Keratinocyte (primary cell): ENCODE data around the gene RIBC1. TPM values are rescaled to one million over a fixed set of nuclear protein-coding genes. Genes with fewer than 3 reads are reported as not detected.
A peak's percentile ranks its signal among the peaks of the same experiment; 100 is the strongest.

Experiments
- DNase-seq: peaks from one replicate; pipeline ENCODE4 v3.0.0-alpha.2; 2011; ENCODE audit warnings: low read depth, missing footprints, low spot score
- FAIRE-seq: peaks from 2 replicates; lab custom pipeline; 2011; peaks lifted over from hg19 to GRCh38; lab: Jason Lieb, UNC
- H2AFZ ChIP-seq: 2 replicates; pipeline ENCODE4 v1.6.0; 2012; ENCODE audit warnings: low read length, control low read depth, inconsistent platforms; ENCODE audit not compliant: control insufficient read depth
- H3K27ac ChIP-seq: 2 replicates; pipeline ENCODE4 v1.5.1; 2011; ENCODE audit warnings: low read length; ENCODE audit not compliant: control insufficient read depth, insufficient read depth
- H3K27me3 ChIP-seq: 3 replicates; pipeline ENCODE4 v1.6.0; 2011; ENCODE audit warnings: low read length; ENCODE audit not compliant: control insufficient read depth, insufficient read depth; ENCODE audit errors: extremely low read depth
- H3K36me3 ChIP-seq, 2 experiments: 2 replicates in 1 of 2; 3 replicates in 1 of 2; pipeline ENCODE4 v1.5.1; 2011; ENCODE audit warnings: low read length in 2 of 2, mild to moderate bottlenecking in 1 of 2; ENCODE audit not compliant: control insufficient read depth in 2 of 2, insufficient read depth in 2 of 2; ENCODE audit errors: extremely low read depth in 1 of 2
- H3K4me1 ChIP-seq: 3 replicates; pipeline ENCODE4 v1.5.1; 2011; ENCODE audit warnings: low read length; ENCODE audit not compliant: control insufficient read depth, insufficient read depth; ENCODE audit errors: extremely low read depth
- H3K4me2 ChIP-seq: 3 replicates; pipeline ENCODE4 v1.6.0; 2011; ENCODE audit warnings: low read depth, low read length; ENCODE audit not compliant: control insufficient read depth, insufficient read depth; ENCODE audit errors: extremely low read depth
- H3K4me3 ChIP-seq, 3 experiments: fragments of 200-600 bp in 1 of 3; sonication (generic) in 1 of 3; 2 replicates in 2 of 3; 3 replicates in 1 of 3; pipeline ENCODE4 v1.5.1; 2011 to 2016; ENCODE audit warnings: low read length in 3 of 3, mild to moderate bottlenecking in 3 of 3, control low read depth in 2 of 3, inconsistent platforms in 1 of 3, low read depth in 1 of 3, mixed read lengths in 1 of 3, mixed run types in 1 of 3, moderate library complexity in 1 of 3; ENCODE audit not compliant: control insufficient read depth in 2 of 3, insufficient read depth in 2 of 3; ENCODE audit errors: extremely low read depth in 1 of 3
- H3K79me2 ChIP-seq: 2 replicates; pipeline ENCODE4 v1.6.0; 2012; ENCODE audit warnings: low read length; ENCODE audit not compliant: control insufficient read depth, insufficient read depth
- H3K9ac ChIP-seq: 3 replicates; pipeline ENCODE4 v1.6.0; 2011; ENCODE audit warnings: low read length; ENCODE audit not compliant: control insufficient read depth, insufficient read depth; ENCODE audit errors: extremely low read depth
- H3K9me1 ChIP-seq: 3 replicates; pipeline ENCODE4 v1.6.0; 2011; ENCODE audit warnings: low read length; ENCODE audit not compliant: control insufficient read depth, insufficient read depth; ENCODE audit errors: extremely low read depth
- H3K9me3 ChIP-seq: 2 replicates; pipeline ENCODE4 v1.5.1; 2012; ENCODE audit warnings: low read depth, low read length; ENCODE audit not compliant: control insufficient read depth
- H4K20me1 ChIP-seq: 3 replicates; pipeline ENCODE4 v1.6.0; 2011; ENCODE audit warnings: low read length; ENCODE audit not compliant: control insufficient read depth, insufficient read depth; ENCODE audit errors: extremely low read depth
- EZH2 ChIP-seq: IDR thresholded peaks from one replicate; pipeline ENCODE4 v1.6.1; 2012; ENCODE audit warnings: inconsistent platforms, mild to moderate bottlenecking, low read length, moderate library complexity
- dilution Hi-C: fragments of 300-500 bp; cut with MboI; formaldehyde crosslinking; loops from one replicate; pipeline ENCODE4 v1.7.0; 2020; ENCODE audit warnings: low sequenced_read_pairs; ENCODE audit not compliant: extremely low pct_ligation_motif_present
- polyA plus RNA-seq, 5 experiments: library from polyadenylated mRNA; depleted of rRNA in 3 of 5; stranded (reverse) in 3 of 5; stranded (forward) in 1 of 5; unstranded in 1 of 5; fragments of >200 nt; gene quantifications; 1 replicate in 1 of 5; 2 replicates in 3 of 5; 3 replicates in 1 of 5; pipeline versions ENCODE4 v1.2.1 to v1.2.3, GENCODE V29; 2011 to 2012; ENCODE audit warnings: missing spikeins in 2 of 5, low read depth in 1 of 5, low replicate concordance in 1 of 5
- TF ChIP-seq, protein P1 (sequence below), 3 experiments: IDR thresholded peaks in 1 of 3; conservative IDR thresholded peaks in 1 of 3; optimal IDR thresholded peaks in 1 of 3; 2 replicates in 2 of 3; 3 replicates in 1 of 3; pipeline versions ENCODE3 to v1.5.1; 2011; ENCODE audit warnings: low read length in 3 of 3, mild to moderate bottlenecking in 3 of 3, moderate library complexity in 2 of 3, control low read depth in 1 of 3, inconsistent platforms in 1 of 3; ENCODE audit not compliant: insufficient read depth in 2 of 3; ENCODE audit errors: extremely low read depth in 1 of 3

RIBC1 gene
- polyA plus RNA-seq, 1 donor (not counting 4 experiments of a cell fraction or from before 2014, with no cell fraction given): 0.42 TPM

DNA sequence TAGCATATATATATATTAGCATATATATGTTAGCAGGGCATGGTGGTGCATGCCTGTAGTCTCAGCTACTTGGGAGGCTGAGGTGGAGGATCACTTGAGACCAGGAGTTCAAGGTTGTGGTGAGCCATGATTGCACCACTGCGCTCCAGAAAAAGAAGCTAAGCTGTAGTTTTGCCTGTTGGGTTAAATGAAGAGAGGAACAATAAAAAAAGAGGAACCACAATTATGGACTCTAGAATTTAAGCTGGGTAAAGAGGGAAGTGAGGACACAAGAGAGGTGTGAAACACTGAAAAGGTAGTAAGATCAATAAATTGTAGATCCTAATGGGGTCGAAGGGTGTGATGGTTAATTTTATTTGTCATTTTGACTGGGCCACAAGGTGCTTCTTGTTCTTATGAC is 52.0 kb downstream of the RIBC1 start:
- no peaks in the 10 kb centered on the region for H3K36me3 ChIP-seq
- H3K27me3 ChIP-seq: no peaks in the 10 kb centered on the region
- H3K79me2 ChIP-seq: no peaks in the 10 kb centered on the region
- no peak overlapping the region for H3K9ac ChIP-seq
- H3K9me1 ChIP-seq: no peaks in the 10 kb centered on the region
- H3K4me2 ChIP-seq: no peak overlapping the region
- no peak overlapping the region for H3K4me3 ChIP-seq
- FAIRE-seq (no peak), DNase-seq (no peak)
- H3K27ac ChIP-seq: no peak overlapping the region
- H4K20me1 ChIP-seq: no peaks in the 10 kb centered on the region
- no peaks in the 10 kb centered on the region for H3K9me3 ChIP-seq
- peaks cover 22% of the 10 kb centered on the region for H3K4me1 ChIP-seq
- no peak overlapping the region for H2AFZ ChIP-seq
- dilution Hi-C loops: no loop called here
- TF ChIP-seq, protein P1, sequence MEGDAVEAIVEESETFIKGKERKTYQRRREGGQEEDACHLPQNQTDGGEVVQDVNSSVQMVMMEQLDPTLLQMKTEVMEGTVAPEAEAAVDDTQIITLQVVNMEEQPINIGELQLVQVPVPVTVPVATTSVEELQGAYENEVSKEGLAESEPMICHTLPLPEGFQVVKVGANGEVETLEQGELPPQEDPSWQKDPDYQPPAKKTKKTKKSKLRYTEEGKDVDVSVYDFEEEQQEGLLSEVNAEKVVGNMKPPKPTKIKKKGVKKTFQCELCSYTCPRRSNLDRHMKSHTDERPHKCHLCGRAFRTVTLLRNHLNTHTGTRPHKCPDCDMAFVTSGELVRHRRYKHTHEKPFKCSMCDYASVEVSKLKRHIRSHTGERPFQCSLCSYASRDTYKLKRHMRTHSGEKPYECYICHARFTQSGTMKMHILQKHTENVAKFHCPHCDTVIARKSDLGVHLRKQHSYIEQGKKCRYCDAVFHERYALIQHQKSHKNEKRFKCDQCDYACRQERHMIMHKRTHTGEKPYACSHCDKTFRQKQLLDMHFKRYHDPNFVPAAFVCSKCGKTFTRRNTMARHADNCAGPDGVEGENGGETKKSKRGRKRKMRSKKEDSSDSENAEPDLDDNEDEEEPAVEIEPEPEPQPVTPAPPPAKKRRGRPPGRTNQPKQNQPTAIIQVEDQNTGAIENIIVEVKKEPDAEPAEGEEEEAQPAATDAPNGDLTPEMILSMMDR (optimal IDR thresholded peaks at IDR 0.05 in 1 of 3, IDR thresholded peaks at IDR 0.05 in 1 of 3, conservative IDR thresholded peaks at IDR 0.05 in 1 of 3; ENCODE audit: extremely low read depth in 1 of 3, insufficient read depth in 2 of 3, low read length in 3 of 3): no peak

DNA sequence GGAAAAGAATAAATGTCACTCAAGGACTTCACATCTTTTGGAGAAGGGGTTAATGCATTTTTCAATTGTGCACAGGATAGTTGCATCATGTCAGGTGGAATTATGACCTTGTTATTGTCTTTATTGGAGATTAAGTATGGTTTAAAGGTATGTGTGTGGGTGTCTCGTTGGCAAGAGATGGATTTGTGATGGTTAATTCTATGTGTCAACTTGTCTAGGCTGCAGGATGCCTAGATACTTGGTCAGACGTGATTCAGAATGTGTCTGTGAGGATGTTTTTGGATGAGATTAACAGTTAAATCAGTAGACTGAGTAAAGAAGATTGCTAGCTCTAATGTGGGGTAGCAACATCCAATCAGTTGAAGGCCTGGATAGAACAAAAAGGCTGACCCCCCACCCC is 53.7 kb downstream of the RIBC1 start:
- Histone ChIP-seq H2AFZ (no peak overlapping the region), H3K4me3 (no peak overlapping the region), H3K4me2 (no peak overlapping the region), H3K9ac (no peak overlapping the region), H4K20me1 (no peaks in the 10 kb centered on the region), H3K9me1 (no peaks in the 10 kb centered on the region), H3K79me2 (no peaks in the 10 kb centered on the region), H3K9me3 (no peaks in the 10 kb centered on the region), H3K27me3 (no peaks in the 10 kb centered on the region), H3K27ac (no peak overlapping the region), H3K36me3 (no peaks in the 10 kb centered on the region), H3K4me1 (peaks cover 22% of the 10 kb centered on the region)
- dilution Hi-C loops: no loop called here
- FAIRE-seq (peak; percentile 34), DNase-seq (no peak)
- no peak for TF ChIP-seq EZH2
- TF ChIP-seq, protein P1 (optimal IDR thresholded peaks at IDR 0.05 in 1 of 3, IDR thresholded peaks at IDR 0.05 in 1 of 3, conservative IDR thresholded peaks at IDR 0.05 in 1 of 3; ENCODE audit: extremely low read depth in 1 of 3, insufficient read depth in 2 of 3, low read length in 3 of 3): no peak
